OCI-LY3 (cell line): ENCODE results near the gene FATE1.

Experiments
- H2AFZ ChIP-seq: fragments of 200-600, 300-600 bp; shearing (Covaris generic); 2 replicates; pipeline ENCODE4 v1.6.0; 2014; ENCODE audit warnings: antibody characterized with exemption, low read depth, low read length
- H3K27ac ChIP-seq: fragments of 200-600, 300-600 bp; sonication (generic); 2 replicates; pipeline ENCODE4 v1.5.1; 2014; ENCODE audit warnings: mild to moderate bottlenecking, low read length, moderate library complexity, mixed read lengths
- H3K27me3 ChIP-seq: fragments of 200-600, 300-600 bp; sonication (generic); 2 replicates; pipeline ENCODE4 v1.6.1; 2014; ENCODE audit warnings: low read depth, low read length, mixed read lengths
- H3K36me3 ChIP-seq: fragments of 200-600, 300-600 bp; sonication (generic); replicated peaks from 2 replicates; pipeline ENCODE3; 2014; ENCODE audit warnings: low read depth, low read length, mixed read lengths
- H3K4me1 ChIP-seq: fragments of 300-600, 200-600 bp; sonication (generic); 2 replicates; pipeline ENCODE4 v1.6.1; 2014; ENCODE audit warnings: low read length, mixed read lengths
- H3K4me2 ChIP-seq: fragments of 200-600, 300-600 bp; sonication (generic); 2 replicates; pipeline ENCODE4 v1.6.1; 2014; ENCODE audit warnings: low read length, mixed read lengths
- H3K4me3 ChIP-seq: fragments of 300-600, 200-600 bp; sonication (generic); 2 replicates; pipeline ENCODE4 v1.5.1; 2014; ENCODE audit warnings: antibody characterized with exemption, mild to moderate bottlenecking, low read length, moderate library complexity
- H3K79me2 ChIP-seq: fragments of 300-600, 200-600 bp; shearing (Covaris generic); 2 replicates; pipeline ENCODE4 v1.6.1; 2014; ENCODE audit warnings: mild to moderate bottlenecking, low read length, mixed read lengths
- H3K9ac ChIP-seq: fragments of 300-600, 200-600 bp; shearing (Covaris generic); 2 replicates; pipeline ENCODE4 v1.6.0; 2014; ENCODE audit warnings: mild to moderate bottlenecking, low read length, moderate library complexity
- H3K9me3 ChIP-seq: fragments of 200-600, 300-600 bp; shearing (Covaris generic); 2 replicates; pipeline ENCODE4 v1.6.1; 2014; ENCODE audit warnings: low read length, mixed read lengths; ENCODE audit not compliant: insufficient read depth
- H4K20me1 ChIP-seq: fragments of 200-600, 300-600 bp; sonication (generic); 2 replicates; pipeline ENCODE4 v1.6.1; 2016; ENCODE audit warnings: low read length, mixed read lengths; ENCODE audit not compliant: insufficient read depth
- CTCF ChIP-seq: fragments of 200-600, 300-600 bp; sonication (generic); IDR thresholded peaks from 2 replicates; pipeline ENCODE4 v1.5.1; 2014; ENCODE audit warnings: antibody characterized with exemption, low read length, low read depth
- EZH2phosphoT487 ChIP-seq: fragments of 200-600 bp; shearing (Covaris generic); IDR thresholded peaks from 2 replicates; pipeline ENCODE4 v1.6.1; 2018; ENCODE audit warnings: antibody characterized with exemption, mixed run types, low read depth

The FATE1 gene

DNA sequence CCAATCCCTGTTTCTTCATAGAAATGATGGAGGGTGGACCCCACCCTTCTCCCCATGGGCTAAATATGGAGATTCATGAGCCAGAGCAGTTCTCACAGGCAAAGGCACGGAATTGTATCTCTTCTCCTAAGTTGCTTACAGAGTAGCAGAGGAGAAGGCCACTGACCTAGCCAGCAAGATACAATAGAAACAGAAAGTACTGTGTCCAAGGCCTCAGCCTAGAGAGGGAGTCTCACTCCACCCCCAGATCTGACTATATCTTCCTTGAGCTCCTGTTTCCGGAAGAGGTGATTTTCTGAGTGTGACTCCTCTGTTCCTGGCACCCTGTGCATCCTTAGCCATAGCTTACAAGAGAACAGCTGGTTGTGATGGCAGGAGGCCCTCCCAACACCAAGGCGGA lies at the start of gene FATE1:
TSS of gene FATE1 (plus strand) at position 284 of the 400 bp plus-strand sequence. CDS start at position 369, 85 bp downstream.
- Histone ChIP-seq H3K4me3 (no peak within 1 kb of the TSS), H3K79me2 (no peaks in the 10 kb centered on the region), H3K9ac (no peak within 1 kb of the TSS), H3K9me3 (no peaks in the 10 kb centered on the region), H3K27ac (no peak within 1 kb of the TSS), H3K4me2 (no peak within 1 kb of the TSS), H3K36me3 (no peaks in the 10 kb centered on the region), H3K4me1 (no peaks in the 10 kb centered on the region), H2AFZ (no peak within 1 kb of the TSS), H3K27me3 (no peaks in the 10 kb centered on the region; the same call in 1 of the 2 replicates), H4K20me1 (no peaks in the 10 kb centered on the region)
- TF ChIP-seq EZH2phosphoT487 (no peak), CTCF (no peak)

DNA sequence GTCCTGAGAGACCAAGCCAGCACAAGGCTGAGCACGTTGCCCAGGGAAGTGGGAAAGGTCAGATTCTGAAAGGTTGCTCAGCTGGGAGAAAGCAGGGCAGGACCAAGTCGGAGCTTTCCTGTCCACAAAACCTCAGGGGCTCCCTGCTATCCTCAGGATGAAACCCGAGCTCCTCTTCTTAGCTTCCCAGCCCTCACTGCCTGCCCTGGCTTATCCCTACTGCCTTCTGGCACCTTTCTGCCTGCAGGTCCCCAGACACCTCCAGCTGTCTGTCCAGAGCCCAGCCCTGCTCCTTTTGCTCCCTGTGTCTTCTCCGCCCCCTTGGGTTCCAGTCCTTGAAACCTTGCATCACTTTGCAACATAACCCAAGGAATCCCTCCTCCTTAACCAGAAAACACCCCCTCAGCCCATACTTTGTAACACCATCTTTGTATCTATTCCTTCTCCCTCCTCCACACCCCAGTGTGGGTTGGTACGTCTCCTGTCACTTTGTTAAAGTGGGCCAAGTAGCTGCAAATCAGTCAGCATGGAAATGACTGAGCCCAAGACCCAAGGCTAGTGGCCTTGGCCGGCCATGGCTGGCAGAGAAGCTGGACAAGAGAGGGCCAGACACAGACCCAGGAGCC lies 40.6 kb upstream of the FATE1 start:
- Histone ChIP-seq H3K9ac (no peak overlapping the region), H3K4me2 (no peak overlapping the region), H3K79me2 (no peaks in the 10 kb centered on the region), H4K20me1 (no peaks in the 10 kb centered on the region), H3K4me1 (no peaks in the 10 kb centered on the region), H3K27ac (no peak overlapping the region), H3K4me3 (no peak overlapping the region), H3K9me3 (no peaks in the 10 kb centered on the region), H2AFZ (no peak overlapping the region), H3K27me3 (no peaks in the 10 kb centered on the region), H3K36me3 (no peaks in the 10 kb centered on the region)
- no peak for TF ChIP-seq CTCF
- no peak for TF ChIP-seq EZH2phosphoT487

- H3K9ac ChIP-seq, result no peak overlapping the region
- H3K27me3 ChIP-seq, result no peaks in the 10 kb centered on the region
- H3K4me2 ChIP-seq, result no peak overlapping the region
- H3K4me1 ChIP-seq, result no peaks in the 10 kb centered on the region
- H4K20me1 ChIP-seq, result no peaks in the 10 kb centered on the region
- no peaks in the 10 kb centered on the region for H3K36me3 ChIP-seq
- no peak overlapping the region for H2AFZ ChIP-seq
- H3K79me2 ChIP-seq, result no peaks in the 10 kb centered on the region
- H3K9me3 ChIP-seq, result no peaks in the 10 kb centered on the region
- H3K4me3 ChIP-seq, result no peak overlapping the region
- H3K27ac ChIP-seq, result no peak overlapping the region
- TF ChIP-seq CTCF (no peak), EZH2phosphoT487 (no peak)
Measured at GRCh38 chrX:151676196-151676595, 39.6 kb upstream of the FATE1 start.

GRCh38 chrX:151679798-151680402 lies 35.9 kb upstream of the FATE1 start:
- TF ChIP-seq CTCF, result no peak
- H3K9me3 ChIP-seq, result no peaks in the 10 kb centered on the region
- no peak overlapping the region for H3K4me2 ChIP-seq
- no peak overlapping the region for H3K9ac ChIP-seq
- no peak overlapping the region for H3K4me3 ChIP-seq
- no peaks in the 10 kb centered on the region for H3K36me3 ChIP-seq
- no peak overlapping the region for H2AFZ ChIP-seq
- no peaks in the 10 kb centered on the region for H3K4me1 ChIP-seq
- H4K20me1 ChIP-seq, result no peaks in the 10 kb centered on the region
- H3K27ac ChIP-seq, result no peak overlapping the region
- no peaks in the 10 kb centered on the region; the same call in 1 of the 2 replicates for H3K27me3 ChIP-seq
- H3K79me2 ChIP-seq, result no peaks in the 10 kb centered on the region
